Uterus (tissue), 2 donors: ENCODE measurements around the gene ARFIP2.

Experiments
- CTCF ChIP-seq, 4 experiments: fragments of 200-600 bp in 2 of 4; fragments of 450-650 bp in 2 of 4; sonication (generic) in 2 of 4; IDR thresholded peaks; one replicate each; pipeline ENCODE4 v1.5.1; 2016 to 2019; ENCODE audit warnings: antibody characterized with exemption in 4 of 4, mild to moderate bottlenecking in 2 of 4, moderate library complexity in 1 of 4
- POLR2A ChIP-seq, 2 donors: fragments of 450-650 bp; IDR thresholded peaks; one replicate each; pipeline ENCODE4 v1.6.1; 2016; ENCODE audit warnings: antibody characterized with exemption in 2 of 2, mild to moderate bottlenecking in 1 of 2, moderate library complexity in 1 of 2

GRCh38 chr11:6475936-6476335, 5.2 kb downstream of the ARFIP2 start:
- TF ChIP-seq CTCF (IDR thresholded peaks at IDR 0.05), result no peak
- TF ChIP-seq POLR2A (IDR thresholded peaks at IDR 0.05), result no peak
